HCT116 (cell line): ENCODE results near the gene ECT2. TPM values are rescaled to one million over a fixed set of nuclear protein-coding genes. Genes with fewer than 3 reads are reported as not detected.

Experiments
- ATAC-seq: fragments of 200-7000 bp; cut with Tn5 transposase; 2 replicates; pipeline ENCODE4 v1.9.1; 2020; ENCODE audit warnings: mild to moderate bottlenecking, moderate library complexity
- BruUV-seq: library from RNA; stranded (reverse); fragments of 400-500 nt; replicated peaks from 2 replicates; lab custom pipeline; 2021; lab: Mats Ljungman, UMichigan
- CTCF ChIA-PET: fragments of 300-600 bp; sonication (Branson Sonifier 250); formaldehyde crosslinking; loops from one replicate; lab custom pipeline; 2021; ENCODE audit warnings: antibody characterized with exemption; lab: Charles Lee
- POLR2A ChIA-PET: fragments of 300-600, 350-600 bp; sonication (Branson Sonifier 250); formaldehyde crosslinking; loops from one replicate; lab custom pipeline; 2021; ENCODE audit warnings: antibody characterized with exemption; lab: Charles Lee
- RAD21 ChIA-PET, 2 experiments: fragments of 300-600 bp; sonication (Branson Sonifier 250); formaldehyde crosslinking; loops; one replicate each; lab custom pipeline; 2023; ENCODE audit warnings: low total read pairs in 2 of 2; ENCODE audit not compliant: uncharacterized antibody in 2 of 2, unreplicated experiment in 2 of 2, low non-redundant PET in 1 of 2; lab: Charles Lee
- DNase-seq: peaks from one replicate; pipeline ENCODE4 v3.0.0-alpha.2; 2010; ENCODE audit warnings: low read depth, low spot score
- H2AFZ ChIP-seq: fragments of 200-600 bp; shearing (Covaris generic), sonication (generic); 2 replicates; pipeline ENCODE4 v1.6.1; 2017; ENCODE audit warnings: low read depth, mixed run types, mixed read lengths, antibody characterized with exemption, low read length; ENCODE audit not compliant: poor library complexity, severe bottlenecking
- H3K27ac ChIP-seq: 2 replicates; pipeline ENCODE4 v1.5.1; 2012; ENCODE audit warnings: low read depth, low read length
- H3K27me3 ChIP-seq: fragments of 200-600 bp; sonication (generic); 2 replicates; pipeline ENCODE4 v1.6.1; 2016; ENCODE audit warnings: mixed run types, low read length, mixed read lengths; ENCODE audit not compliant: insufficient read depth
- H3K36me3 ChIP-seq, 2 experiments: fragments of 200-500 bp in 1 of 2; fragments of 200-600 bp in 1 of 2; sonication (Bioruptor generic) in 1 of 2; sonication (generic) in 1 of 2; 2 replicates each; pipeline versions ENCODE4 v1.5.1 to v1.6.1; 2014 to 2016; ENCODE audit warnings: low read length in 2 of 2, inconsistent platforms in 1 of 2, mixed read lengths in 1 of 2, mixed run types in 1 of 2; ENCODE audit not compliant: insufficient read depth in 2 of 2, control insufficient read depth in 1 of 2
- H3K4me1 ChIP-seq, 2 experiments: fragments of 200-600 bp in 1 of 2; sonication (generic) in 1 of 2; 2 replicates each; pipeline versions ENCODE4 v1.5.1 to v1.6.1; 2012 to 2017; ENCODE audit warnings: low read length in 2 of 2, inconsistent platforms in 1 of 2, mild to moderate bottlenecking in 1 of 2, mixed read lengths in 1 of 2, mixed run types in 1 of 2, moderate library complexity in 1 of 2; ENCODE audit not compliant: insufficient read depth in 2 of 2, control insufficient read depth in 1 of 2
- H3K4me2 ChIP-seq: fragments of 200-600 bp; sonication (generic); 2 replicates; pipeline ENCODE4 v1.6.1; 2017; ENCODE audit warnings: mixed run types, low read length, mixed read lengths
- H3K4me3 ChIP-seq, 2 experiments: fragments of 200-600 bp in 1 of 2; sonication (generic) in 1 of 2; replicated peaks in 1 of 2; 2 replicates each; pipeline ENCODE4 v1.5.1; 2011 to 2016; ENCODE audit warnings: low read length in 2 of 2, control low read depth in 1 of 2, low read depth in 1 of 2, mild to moderate bottlenecking in 1 of 2, mixed read lengths in 1 of 2, mixed run types in 1 of 2
- H3K79me2 ChIP-seq: fragments of 200-600 bp; sonication (generic); 2 replicates; pipeline ENCODE4 v1.6.1; 2017; ENCODE audit warnings: mild to moderate bottlenecking, mixed run types, low read length, moderate library complexity, mixed read lengths; ENCODE audit not compliant: insufficient read depth
- H3K9ac ChIP-seq: fragments of 200-600 bp; sonication (generic); 2 replicates; pipeline ENCODE4 v1.6.1; 2016; ENCODE audit warnings: low read length, mixed read lengths
- H3K9me2 ChIP-seq: fragments of 200-600 bp; sonication (generic), shearing (Covaris generic); 2 replicates; pipeline ENCODE4 v1.6.1; 2017; ENCODE audit warnings: mixed run types, mild to moderate bottlenecking, moderate library complexity; ENCODE audit not compliant: insufficient read depth
- H3K9me3 ChIP-seq, 2 experiments: fragments of 200-500 bp in 1 of 2; fragments of 200-600 bp in 1 of 2; sonication (Bioruptor generic) in 1 of 2; sonication (generic) in 1 of 2; 2 replicates each; pipeline ENCODE4 v1.6.1; 2014 to 2017; ENCODE audit warnings: low read length in 2 of 2, mixed read lengths in 2 of 2, inconsistent platforms in 1 of 2, low read depth in 1 of 2, mild to moderate bottlenecking in 1 of 2, mixed run types in 1 of 2, moderate library complexity in 1 of 2; ENCODE audit not compliant: control insufficient read depth in 1 of 2, insufficient read depth in 1 of 2
- H4K20me1 ChIP-seq: fragments of 200-600 bp; sonication (generic), shearing (Covaris generic); 2 replicates; pipeline ENCODE4 v1.6.1; 2017; ENCODE audit warnings: mixed run types, mild to moderate bottlenecking, moderate library complexity; ENCODE audit not compliant: insufficient read depth
- CTCF ChIP-seq, 3 experiments: fragments of 200-600 bp in 1 of 3; sonication (generic) in 1 of 3; IDR thresholded peaks in 2 of 3; conservative IDR thresholded peaks in 1 of 3; 2 replicates each; pipeline ENCODE4 v1.5.1; 2012 to 2017; ENCODE audit warnings: low read depth in 2 of 3, low read length in 2 of 3, antibody characterized with exemption in 1 of 3, borderline replicate concordance in 1 of 3, control low read depth in 1 of 3, mild to moderate bottlenecking in 1 of 3, mixed read lengths in 1 of 3, mixed run types in 1 of 3, moderate library complexity in 1 of 3; ENCODE audit not compliant: insufficient read depth in 1 of 3
- EGR1 ChIP-seq: IDR thresholded peaks from 2 replicates; pipeline ENCODE4 v1.6.1; 2012; ENCODE audit warnings: low read depth
- EZH2phosphoT487 ChIP-seq: fragments of 200-600 bp; IDR thresholded peaks from 2 replicates; pipeline ENCODE4 v1.6.1; 2018; ENCODE audit warnings: antibody characterized with exemption, borderline replicate concordance
- MAX ChIP-seq: IDR thresholded peaks from 2 replicates; pipeline ENCODE4 v1.6.1; 2012
- RAD21 ChIP-seq: IDR thresholded peaks from 2 replicates; pipeline ENCODE4 v1.6.1; 2012; ENCODE audit warnings: low read depth, mild to moderate bottlenecking
- SP1 ChIP-seq: IDR thresholded peaks from 2 replicates; pipeline ENCODE4 v1.6.1; 2012; ENCODE audit warnings: low read depth
- TCF7L2 ChIP-seq: IDR thresholded peaks from 2 replicates; pipeline ENCODE4 v1.7.0; 2011; ENCODE audit warnings: borderline replicate concordance, inconsistent platforms; ENCODE audit not compliant: insufficient read depth, insufficient read length; ENCODE audit errors: extremely low read depth
- ZFX ChIP-seq: fragments of 450-650 bp; IDR thresholded peaks from 2 replicates; pipeline ENCODE4 v1.6.1; 2017
- ZNF274 ChIP-seq: fragments of 200-500 bp; sonication (Bioruptor generic); IDR thresholded peaks from 2 replicates; pipeline ENCODE4 v1.6.1; 2014; ENCODE audit warnings: mild to moderate bottlenecking, low read depth, low read length, inconsistent platforms
- intact Hi-C: fragments of 100-400 bp; cut with micrococcal nuclease; formaldehyde crosslinking; loops from 2 replicates; pipeline ENCODE4 v1.10.0; 2022
- total RNA-seq: library from RNA; stranded (reverse); gene quantifications from one replicate; pipeline ENCODE4 v1.2.1, GENCODE V29; 2021; ENCODE audit not compliant: unreplicated experiment

The ECT2 gene
- total RNA-seq, 1 experiment from 2014 or later: 95.6 TPM

GRCh38 chr3:172746475-172746874 is 4.1 kb upstream of the ECT2 start:
- peaks cover 8% of the 10 kb centered on the region for H3K79me2 ChIP-seq
- intact Hi-C loops: no loop called here
- H2AFZ ChIP-seq: peak overlapping the region; percentile 20
- H3K27ac ChIP-seq: no peak overlapping the region
- no peaks in the 10 kb centered on the region for H3K27me3 ChIP-seq
- CTCF ChIA-PET: interaction anchor here (1.0 kb wide), 1 partner anchor 73 kb away, joined by 3 read pairs; no protein-coding TSS in a partner anchor
- BruUV-seq: no TSS peak
- no peak overlapping the region for H3K4me2 ChIP-seq
- no peak overlapping the region for H3K9ac ChIP-seq
- no peaks in the 10 kb centered on the region for H4K20me1 ChIP-seq
- ATAC-seq (no peak), DNase-seq (no peak)
- POLR2A ChIA-PET: no interaction called here
- no peaks in the 10 kb centered on the region for H3K9me3 ChIP-seq
- RAD21 ChIA-PET: no interaction called here
- peaks cover 21 to 31% of the 10 kb centered on the region in 2 experiments for H3K4me1 ChIP-seq
- H3K36me3 ChIP-seq: no peaks in the 10 kb centered on the region
- TF ChIP-seq EGR1: no peak
- no peak for TF ChIP-seq RAD21
- TF ChIP-seq SP1: no peak
- no peak for TF ChIP-seq EZH2phosphoT487
- TF ChIP-seq ZFX: no peak
- TF ChIP-seq MAX: no peak
- TF ChIP-seq ZNF274: no peak
- no peak for TF ChIP-seq TCF7L2
- no peak for TF ChIP-seq CTCF (IDR thresholded peaks at IDR 0.05 in 2 of 3, conservative IDR thresholded peaks at IDR 0.05 in 1 of 3; ENCODE audit: borderline replicate concordance in 1 of 3, insufficient read depth in 1 of 3, low read depth in 2 of 3, low read length in 2 of 3)
- H3K4me3 ChIP-seq: no peak overlapping the region
- H3K9me2 ChIP-seq: no peaks in the 10 kb centered on the region
